ENCODE results near the gene RIMS3.

The RIMS3 gene

DNA sequence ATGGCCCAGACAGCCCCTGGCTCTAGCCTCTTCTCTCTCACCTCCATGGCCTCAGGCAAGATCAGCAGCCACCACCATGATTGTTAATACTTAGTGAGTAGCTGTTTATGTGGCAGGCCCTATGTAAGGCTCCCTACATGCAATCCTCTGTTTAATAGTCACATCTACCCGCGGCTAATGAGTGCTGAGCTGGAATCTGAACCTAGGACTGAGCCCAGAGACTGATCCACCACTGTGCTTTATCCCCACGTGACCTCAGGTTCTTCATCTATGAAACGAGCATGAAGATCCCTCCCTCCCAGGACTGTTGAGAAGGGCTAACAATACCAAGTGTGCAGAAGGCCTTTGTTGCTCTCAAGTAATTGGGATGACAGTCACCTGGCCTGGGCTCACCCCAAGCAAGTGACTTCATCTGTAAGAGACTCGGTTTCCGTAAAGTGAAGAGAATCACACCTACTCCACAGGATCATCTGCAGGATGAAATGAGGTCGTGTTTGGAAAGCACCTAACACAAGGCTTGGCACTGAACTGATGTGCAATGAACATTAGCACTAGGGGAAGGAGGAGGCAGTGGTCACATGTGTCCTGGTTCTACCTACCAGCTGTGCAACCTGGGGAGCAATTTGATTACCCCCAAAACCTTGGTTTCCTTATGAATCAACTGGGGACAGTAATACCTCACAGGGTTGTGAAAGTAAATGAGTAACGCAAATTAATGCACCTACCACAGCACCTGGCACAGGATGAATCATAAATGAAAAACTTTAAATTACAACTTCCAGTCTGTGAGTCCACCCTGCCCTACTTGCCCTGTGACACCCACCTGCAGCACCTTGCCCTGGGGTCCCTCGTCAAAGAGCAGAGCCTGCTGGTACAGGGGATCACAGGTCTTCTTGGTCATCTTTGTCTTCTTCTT is 37.2 kb downstream of the RIMS3 start:
- no peak for DNase-seq

DNA sequence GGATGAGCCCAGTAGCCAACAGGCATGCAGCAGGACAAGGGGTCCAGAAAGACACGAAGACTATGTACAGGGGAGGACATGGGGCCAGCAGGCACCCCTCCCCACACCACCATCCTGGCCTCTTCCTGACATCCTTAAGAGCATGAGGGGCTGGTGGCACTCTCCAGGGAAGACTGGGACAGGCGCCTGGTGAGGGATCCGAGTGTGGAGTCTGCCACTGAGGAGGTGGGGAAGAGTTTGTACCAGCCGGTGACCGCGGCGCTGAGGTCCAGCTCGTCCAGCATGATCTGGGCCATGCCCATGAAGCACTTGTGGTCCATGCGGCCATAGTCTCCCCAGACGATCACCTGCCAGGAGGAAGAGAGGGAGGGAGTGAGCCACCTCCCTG is 39.1 kb downstream of the RIMS3 start:
- no peak for DNase-seq

DNA sequence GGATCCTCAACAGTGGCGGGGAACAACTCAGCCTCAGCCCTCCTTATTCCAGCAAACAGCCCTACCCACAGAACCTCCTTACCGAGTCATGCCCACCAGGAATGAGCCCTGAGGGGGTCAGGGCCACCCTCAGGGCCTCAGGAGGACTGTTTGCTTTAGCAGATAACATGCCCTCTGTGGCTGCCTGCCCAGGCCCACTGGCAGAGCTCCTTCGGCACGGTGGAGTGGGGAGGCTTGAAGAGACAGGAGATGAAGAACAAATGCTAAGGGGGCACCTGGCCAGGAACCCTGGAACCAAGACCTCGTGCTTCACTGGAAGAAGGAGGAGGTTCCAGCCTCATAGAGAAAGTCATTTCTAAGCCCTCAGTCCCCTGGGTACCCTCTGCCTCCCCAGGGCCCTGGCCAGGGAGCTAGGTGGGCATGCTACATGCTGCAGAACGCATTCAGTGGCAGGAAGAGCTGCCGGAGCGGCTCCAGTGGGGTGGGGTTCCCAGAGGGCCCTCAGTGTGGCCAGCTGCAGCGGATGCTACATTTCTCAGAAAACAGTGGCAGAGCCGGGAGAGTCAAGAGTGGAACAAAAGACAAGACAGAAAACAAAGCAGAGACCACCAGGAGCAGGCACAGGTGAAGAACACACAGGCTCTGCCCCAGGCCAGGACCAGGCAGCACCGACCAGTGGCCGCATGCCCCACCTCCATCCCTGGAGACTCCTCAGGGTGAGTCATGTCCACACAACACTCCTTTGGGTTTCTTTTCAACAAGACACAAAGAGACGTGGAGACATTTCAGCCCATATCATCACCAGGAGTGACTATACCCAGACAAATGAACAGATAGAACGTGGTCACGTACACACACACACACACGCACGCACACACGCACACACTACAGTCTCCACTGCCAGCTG is 39.8 kb downstream of the RIMS3 start:
- DNase-seq, result no peak

DNA sequence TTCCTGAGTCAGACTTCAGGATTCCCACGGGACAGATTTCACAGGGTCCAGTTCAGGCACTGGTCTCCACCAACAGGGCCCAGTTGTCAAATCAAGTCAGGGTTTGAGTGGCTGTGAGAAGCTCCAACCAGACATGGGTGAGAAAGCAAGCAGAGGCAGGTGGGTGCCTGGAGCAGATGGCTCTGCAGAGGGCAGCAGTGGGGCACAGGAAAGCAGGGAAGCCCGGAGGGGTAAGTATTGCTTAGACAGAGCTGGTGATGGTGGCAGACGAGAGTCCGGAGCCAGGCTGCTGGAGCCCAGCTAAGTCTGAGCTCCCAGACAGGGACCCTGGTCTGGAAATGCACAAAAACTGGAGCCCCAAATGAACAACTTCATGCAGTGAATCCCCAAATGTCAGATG is 40.4 kb downstream of the RIMS3 start:
- peak; percentile 55 for DNase-seq

DNA sequence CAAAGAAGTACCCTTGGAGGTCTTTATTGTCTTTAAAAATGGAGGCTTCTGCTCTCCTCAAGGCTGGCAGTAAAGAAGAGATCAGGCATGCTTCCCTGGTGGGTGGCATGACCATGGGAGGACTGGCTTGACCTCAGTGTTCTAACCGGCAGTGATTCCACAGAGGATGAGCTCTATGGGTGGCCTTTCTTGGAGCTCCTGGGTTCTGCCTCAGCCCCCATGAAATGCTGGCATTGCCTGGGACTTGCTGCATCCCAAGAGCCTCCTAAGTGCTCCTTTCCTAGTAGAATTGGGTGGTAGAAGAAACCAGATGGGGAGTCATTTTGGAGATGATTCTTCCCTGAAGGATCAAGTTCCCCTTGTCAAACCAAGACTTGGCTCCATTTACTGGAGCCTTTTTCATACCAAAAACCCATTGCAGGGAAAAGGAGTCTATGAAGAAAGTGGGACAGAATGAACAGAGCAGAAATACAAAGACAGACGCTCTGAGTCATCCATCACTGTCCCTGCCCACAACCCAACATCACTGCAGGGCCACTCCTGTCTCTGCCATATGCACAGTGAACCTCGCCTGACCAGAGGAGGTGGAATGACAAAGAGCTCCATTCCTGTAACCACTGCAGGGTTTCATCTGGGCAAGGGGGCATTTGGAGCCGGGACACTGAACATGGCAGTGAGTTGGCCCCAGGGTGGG is 42.4 kb downstream of the RIMS3 start:
- DNase-seq, result no peak

DNA sequence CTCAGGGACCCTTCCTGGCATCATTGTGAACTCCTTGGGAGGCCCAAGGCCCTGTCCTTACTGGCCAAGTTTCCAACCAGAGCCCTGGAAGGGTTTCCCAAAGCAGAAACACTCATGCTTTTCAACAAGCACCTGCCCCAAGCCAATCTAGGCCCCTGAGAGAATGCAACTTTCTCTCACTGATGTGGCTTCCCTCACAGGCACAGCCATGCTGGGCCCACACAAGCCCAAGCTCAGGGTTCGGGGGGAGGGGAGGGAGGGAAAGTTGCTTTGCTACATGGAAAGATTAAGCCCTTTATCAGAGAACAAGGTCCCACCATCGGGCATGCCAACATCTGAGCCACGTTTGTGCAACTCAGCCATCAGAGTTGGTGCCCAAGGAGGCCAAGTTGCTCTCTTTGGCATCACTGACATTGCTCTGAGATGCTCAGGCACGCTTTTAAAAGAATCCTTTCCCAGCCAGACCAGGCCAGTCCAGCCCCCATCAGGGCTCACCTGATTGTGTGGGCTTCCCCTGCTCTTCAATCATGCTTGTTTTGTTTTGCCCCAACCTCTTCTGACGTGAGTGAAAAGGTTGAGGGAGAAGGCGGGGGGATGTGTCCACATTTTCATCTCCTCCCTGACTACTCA is 43.5 kb downstream of the RIMS3 start:
- no peak for DNase-seq

DNA sequence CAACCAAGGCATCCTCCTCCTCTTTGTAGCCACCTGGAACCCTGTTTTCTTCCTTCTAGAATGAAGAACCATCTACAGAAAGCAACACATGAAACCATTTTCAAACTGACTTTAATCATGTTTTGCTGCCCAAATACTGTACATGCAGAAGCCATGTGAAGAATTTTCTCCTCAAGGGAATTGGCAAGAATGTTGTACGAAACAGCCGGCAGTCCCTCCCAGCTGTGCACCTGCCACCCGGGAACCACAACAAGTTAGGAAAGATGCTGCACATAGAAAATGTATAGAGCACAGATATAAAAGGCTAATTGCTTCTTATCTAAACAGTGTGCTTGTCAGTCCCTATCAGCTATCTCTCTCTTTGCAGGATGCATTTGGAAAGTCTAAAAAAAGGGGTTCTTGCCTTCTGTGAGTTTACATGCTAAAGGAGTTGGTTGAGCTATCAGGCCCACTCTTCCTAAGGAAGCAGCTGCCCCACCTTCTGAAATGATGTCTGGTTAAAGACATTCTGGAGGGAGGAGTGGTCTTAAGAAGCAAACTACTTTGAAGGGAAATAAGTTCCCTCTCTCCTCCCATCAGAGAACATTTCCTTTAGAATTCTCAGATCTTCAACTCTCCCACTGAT is 44.8 kb downstream of the RIMS3 start:
- DNase-seq, result no peak

DNA sequence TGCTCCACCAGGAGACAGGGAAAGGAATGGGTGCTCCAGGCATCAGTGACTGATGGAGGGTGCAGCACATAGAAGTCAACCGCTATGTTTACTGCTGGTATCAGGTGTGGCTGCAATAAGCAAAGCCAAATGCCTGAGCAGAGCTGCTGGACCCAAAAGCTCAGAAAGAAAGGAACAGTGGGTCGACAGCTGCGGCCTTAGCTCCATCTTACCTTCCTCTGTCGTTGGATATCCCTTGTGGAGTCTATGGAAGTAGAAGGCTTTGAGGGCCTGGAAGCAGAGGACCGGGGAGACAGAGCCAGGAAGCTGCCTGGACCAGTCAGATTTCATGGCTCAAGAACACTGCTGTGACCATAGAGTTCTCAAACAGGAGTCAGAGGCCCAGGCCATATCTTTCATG is 45.3 kb downstream of the RIMS3 start:
- DNase-seq, result no peak

DNA sequence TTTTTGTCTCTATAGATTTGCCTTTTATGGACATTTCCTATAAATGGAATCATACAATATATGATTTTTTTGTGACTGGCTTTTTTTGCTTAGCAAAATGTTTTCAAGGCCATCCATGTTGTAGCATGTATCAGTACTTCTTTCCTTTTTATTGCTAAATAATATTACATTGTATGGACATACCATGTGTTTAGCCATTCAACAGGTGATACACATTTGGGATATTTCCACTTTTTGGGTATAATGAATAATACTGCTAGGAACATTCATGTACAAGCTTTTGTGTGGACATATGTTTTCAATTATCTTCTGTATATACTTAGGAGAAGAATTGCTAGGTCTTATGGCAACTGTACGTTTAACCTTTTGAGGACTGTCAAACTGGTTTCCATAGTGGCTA is 47.4 kb downstream of the RIMS3 start:
- no peak for DNase-seq

DNA sequence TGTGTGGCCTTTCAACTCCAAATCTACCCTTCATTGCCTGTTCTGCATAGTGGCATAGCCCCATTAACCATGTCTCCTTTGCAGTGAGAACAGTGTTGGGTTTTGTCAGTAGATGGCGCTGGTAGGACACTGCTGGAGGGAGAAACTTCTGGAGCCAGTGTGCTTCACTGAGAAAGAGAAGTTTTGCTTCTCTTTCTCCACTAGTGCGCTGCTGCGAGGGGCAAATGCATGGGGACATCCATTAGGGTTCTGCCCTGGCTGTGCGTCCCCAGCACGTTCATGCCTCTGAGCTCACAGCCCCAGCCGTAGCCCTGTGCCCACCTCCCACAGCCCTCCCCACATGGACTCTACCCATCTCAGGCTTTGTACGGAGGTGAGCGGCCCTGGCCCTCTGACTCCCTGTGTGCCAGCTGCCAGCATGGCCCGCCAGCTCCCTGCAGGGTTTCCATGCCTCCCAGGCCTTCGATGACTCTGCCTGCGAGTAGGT is 53.1 kb downstream of the RIMS3 start:
- DNase-seq, result peak; percentile 81

DNA sequence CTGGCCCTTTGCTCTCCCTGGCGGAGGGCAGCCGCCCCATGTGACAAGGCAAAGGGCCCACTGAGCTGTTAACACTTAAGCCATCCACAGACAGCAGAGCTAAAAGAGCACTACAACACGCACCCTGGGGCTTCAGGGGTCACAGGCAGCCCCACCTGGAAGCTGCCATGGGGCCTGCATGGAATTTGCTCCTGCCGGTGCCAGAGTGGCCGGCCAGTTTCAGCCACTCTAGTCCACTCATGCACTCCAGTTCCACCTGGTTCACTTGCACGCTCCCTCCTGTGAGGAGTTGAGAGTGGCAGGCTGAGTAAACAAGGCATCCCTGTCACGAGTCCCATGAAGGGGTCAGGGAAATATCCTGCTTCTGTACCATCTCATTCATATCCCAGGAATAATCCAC is 55.3 kb downstream of the RIMS3 start:
- DNase-seq, result no peak

DNA sequence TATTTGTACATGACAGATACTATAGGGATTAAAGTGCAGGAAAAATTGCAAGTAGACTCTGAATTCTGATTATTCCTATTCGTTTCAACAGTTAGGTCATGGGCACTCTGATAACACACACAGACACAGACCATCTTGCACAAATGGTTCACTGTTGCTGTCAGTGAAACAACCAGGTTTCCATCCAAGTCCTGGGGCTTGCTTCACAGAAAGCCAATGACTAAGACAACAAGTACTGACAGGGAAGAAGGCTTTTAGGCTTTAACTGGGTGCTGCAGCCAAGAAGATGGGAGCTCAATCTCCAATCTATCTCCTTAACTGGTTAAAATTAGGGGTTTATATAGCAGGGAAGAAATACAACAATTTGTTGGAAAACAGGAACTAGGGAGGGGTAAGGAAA is 57.6 kb downstream of the RIMS3 start:
- no peak for DNase-seq

DNA sequence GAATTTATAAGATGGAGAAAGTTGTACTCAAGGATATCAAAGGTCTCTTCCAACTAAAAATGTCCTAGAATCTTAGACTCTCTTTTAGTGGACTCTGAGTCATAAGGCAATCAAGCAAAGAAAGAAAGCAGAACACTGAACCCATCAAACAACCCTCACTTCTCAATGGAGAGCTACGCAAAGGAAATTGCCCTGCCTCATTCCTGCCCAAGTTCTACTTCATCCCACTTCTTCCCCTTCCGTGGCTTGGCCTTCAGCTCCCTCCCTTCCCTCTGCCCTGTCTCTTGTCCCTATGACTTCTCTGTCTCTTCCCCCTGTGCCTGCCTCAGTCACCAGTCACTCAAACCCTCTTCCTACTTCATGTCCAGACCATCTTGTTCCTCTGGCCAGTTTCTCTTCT is 58.5 kb downstream of the RIMS3 start:
- no peak for DNase-seq

DNA sequence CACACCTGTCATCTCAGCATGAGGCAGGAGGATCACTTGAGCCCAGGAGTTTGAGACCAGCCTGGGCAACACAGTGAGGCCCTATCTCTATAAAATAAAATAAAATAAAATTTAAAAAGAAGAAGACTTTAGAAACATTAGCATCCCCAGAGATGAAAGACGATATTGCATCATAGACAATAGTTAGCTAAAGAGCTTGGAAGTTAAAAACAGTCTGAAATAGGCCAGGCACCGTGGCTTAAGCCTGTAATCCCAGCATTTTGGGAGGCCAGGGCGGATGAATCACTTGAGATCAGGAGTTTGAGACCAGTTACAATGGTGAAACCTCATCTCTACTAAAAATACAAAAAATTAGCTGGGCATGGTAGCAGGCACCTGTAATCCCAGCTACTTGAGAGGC is 59.3 kb downstream of the RIMS3 start:
- no peak for DNase-seq

DNA sequence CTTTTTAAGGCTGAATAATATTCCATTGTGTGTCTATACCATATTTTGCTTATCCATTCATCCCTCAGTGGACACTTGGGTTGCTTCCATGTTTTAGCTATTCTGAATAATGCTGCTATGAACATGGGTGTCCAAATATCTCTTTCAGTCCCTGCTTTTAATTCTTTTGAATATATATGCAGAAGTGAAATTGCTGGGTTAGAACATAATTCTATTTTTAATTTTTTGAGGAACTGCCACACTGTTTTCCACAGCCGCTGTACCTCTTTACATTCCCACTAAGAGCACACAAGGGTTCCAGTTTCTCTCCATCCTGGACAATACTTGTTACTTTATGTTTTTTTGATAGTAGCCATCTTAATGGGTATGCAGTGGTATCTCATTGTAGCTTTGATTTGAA is 65.6 kb downstream of the RIMS3 start:
- DNase-seq, result no peak

DNA sequence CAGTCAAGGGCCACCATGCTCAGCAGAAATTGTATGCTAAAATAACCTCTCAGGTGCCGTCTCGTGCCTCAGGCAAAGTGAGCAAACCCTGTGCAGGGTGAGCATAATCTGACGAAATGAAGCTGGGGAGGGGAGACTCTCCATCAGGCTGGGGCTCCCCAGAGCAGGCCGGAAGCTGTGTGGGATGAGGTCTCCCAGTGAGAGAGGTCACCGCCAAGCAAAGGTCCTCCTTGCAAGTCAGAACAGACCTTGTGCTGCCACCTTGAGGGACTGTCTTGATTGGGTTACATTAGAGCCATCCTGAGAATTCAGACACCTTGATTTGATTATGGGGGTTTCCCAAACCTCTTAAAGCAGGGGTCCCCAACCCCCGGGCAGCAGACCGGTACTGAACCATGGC is 69.9 kb downstream of the RIMS3 start:
- peak; percentile 50 for DNase-seq

DNA sequence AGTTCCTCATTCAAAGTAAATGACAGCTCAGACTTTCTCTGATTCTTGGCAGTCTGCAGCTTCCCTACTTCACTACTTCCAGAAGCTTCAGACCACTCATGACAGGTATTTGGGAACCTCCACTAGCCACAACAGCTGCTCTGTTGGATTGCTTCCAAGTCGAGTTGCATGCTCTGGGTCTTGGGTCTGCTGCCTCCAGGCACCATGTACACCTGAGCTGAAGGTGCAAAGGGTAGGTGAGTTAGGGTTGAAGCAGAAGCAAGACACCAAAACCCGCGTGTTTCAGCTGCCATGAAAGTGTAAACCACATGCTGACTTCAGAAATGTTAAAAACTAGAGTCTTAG is 71.3 kb downstream of the RIMS3 start:
- peak; percentile 69 for DNase-seq

DNA sequence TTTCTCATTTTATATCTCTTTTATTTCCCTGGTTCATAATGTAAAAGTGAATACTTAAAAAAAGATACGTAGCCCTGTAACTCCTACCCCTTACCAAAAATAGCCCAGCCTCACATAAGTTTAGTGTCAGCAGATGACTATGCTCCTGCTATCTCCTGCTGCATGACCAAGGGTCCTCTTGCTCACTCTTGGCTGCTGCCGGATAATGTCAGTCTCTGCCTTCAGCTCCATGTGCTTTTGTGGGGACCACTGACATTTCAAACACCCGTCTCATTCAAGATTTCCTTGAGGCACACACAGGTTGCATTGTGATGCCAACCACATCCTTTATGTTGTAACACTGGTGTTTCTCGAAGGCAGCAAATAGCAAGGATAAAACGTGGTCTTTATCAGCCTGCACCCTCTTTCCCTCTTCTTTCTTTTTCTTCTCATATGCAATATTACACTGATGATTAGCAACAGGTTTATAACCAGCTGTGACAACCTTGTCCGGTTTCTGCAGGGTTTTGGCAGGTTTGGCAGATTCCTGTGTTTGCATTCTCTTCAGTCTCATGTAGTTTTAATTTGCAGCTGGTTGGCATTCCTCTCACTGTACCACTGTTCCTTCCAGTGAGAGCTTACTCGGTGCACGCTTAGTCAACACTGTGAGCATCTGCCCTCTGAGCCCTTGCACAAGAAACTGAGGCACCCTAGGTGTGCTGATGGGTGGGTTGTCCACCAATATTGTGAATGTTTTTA is 71.9 kb downstream of the RIMS3 start:
- DNase-seq, result peak; percentile 40

DNA sequence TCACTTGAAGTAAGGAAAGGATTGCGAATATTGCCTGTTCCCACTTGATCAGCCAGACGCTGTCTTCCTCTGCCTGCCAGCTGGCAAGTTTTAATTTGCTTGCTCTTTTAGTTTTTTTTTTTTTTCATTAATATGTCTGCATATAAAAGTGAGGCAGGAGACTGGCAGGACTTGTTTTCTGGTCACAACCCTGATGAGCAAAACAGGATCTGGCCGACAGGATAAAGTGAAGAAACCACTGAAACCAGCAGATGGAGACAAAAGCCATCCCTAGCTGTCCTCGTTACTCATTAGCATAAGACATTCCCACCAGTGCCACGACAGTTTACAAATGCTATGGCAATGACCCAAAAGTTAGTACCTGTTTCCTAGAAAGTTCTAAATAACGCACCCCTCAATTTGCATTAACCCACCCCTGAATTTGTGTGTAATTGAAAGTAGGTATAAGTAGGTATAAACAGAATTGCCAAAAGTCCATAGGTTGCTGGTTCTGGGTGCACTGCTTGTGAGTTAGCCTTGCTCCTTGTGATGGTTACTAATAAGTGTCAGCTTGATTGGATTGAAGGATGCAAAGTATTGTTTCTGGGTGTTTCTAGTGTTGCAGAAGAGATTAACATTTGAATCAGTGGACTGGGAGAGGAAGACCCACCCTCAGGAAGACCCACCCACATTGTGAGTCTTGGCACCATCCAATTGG is 73.2 kb downstream of the RIMS3 start:
- peak; percentile 62 for DNase-seq

DNA sequence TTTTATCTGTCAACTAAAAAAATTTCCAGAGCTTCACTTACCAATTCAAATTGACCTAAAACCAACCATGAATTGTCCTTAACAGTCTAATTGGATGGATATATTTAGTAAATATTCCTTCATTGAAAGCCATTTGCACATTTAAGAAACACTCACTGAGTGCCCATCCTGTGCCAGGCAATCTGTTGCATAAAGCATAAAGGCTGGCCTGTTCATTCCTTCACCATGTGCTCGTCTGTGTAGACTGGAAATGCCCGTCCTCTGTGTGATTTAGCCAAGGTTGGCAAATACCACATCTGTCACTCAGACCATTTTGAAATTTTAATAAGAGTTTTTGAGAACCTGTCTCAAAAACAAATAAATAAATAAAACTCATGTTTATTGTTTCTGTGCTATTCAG is 76.9 kb downstream of the RIMS3 start:
- DNase-seq, result no peak

DNA sequence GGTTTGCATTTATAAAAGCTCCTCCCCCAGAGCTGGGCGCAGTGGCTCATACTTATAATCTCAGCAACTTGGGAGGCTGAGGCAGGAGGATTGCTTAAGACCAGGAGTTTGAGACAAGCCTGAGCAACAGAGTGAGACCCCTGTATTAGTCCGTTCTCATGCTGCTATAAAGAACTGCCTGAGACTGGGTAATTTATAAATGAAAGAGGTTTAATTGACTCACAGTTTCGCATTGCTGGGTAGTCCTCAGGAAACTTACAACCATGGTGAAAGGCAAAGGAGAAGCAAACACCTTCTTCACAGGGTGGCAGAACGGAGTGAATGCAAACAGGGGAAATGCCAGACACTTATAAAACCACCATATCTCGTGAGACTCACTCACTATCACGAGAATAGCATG is 81.5 kb downstream of the RIMS3 start:
- no peak for DNase-seq

Measured in RPMI8226 (cell line).